Measurements from ENCODE around the gene SAMD4B.

Gene SAMD4B

DNA sequence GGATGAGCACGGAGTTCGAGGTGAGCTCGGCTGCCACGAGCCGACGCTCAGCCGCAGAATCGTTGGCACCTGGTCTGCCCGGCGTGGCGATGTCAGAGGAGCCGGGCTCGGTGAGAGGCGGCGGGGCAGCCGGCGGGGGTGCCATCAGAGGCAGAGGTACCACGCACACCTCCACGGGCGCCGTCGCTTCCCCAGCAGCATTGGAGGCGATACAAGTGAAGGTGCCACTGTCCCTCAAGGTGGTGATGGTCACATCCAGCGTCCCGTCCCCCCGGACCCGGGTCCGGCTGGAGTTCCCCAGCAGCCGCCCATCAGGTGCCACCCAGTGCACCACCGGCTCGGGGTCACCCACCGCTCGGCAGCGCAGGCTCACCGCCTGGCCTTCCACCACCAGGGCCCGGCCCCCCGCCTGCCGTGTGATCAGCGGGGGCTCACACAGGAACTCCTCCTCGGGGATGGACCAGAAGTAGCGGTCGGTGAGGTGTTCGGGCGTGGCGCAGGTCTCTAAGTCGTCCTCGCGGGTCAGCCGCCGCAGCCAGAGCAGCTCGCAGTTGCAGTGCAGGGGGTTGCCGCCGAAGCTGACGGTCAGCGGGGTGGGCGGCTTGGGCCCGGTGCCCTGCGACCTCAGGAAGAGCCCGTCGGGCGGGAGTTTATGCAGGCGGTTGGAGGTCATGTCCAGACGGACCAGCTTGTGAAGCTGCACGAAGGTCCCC is 28.0 kb upstream of the SAMD4B start:
- no peaks in the 10 kb centered on the region; the same call in 1 of the 2 replicates for H3K36me3 ChIP-seq (ENCODE audit: low read depth)
- no peak overlapping the region for H3K27ac ChIP-seq (ENCODE audit: poor library complexity, severe bottlenecking)
- H3K9me3 ChIP-seq (ENCODE audit: severe bottlenecking): no peaks in the 10 kb centered on the region
- TF ChIP-seq, protein P1, sequence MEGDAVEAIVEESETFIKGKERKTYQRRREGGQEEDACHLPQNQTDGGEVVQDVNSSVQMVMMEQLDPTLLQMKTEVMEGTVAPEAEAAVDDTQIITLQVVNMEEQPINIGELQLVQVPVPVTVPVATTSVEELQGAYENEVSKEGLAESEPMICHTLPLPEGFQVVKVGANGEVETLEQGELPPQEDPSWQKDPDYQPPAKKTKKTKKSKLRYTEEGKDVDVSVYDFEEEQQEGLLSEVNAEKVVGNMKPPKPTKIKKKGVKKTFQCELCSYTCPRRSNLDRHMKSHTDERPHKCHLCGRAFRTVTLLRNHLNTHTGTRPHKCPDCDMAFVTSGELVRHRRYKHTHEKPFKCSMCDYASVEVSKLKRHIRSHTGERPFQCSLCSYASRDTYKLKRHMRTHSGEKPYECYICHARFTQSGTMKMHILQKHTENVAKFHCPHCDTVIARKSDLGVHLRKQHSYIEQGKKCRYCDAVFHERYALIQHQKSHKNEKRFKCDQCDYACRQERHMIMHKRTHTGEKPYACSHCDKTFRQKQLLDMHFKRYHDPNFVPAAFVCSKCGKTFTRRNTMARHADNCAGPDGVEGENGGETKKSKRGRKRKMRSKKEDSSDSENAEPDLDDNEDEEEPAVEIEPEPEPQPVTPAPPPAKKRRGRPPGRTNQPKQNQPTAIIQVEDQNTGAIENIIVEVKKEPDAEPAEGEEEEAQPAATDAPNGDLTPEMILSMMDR (IDR thresholded peaks at IDR 0.05; ENCODE audit: poor library complexity, severe bottlenecking): no peak
- H3K4me3 ChIP-seq (ENCODE audit: severe bottlenecking): no peak overlapping the region
- no peaks in the 10 kb centered on the region for H3K4me1 ChIP-seq (ENCODE audit: insufficient read depth, poor library complexity, severe bottlenecking)
- ATAC-seq (ENCODE audit: low read depth) (no peak), DNase-seq (ENCODE audit: low spot score) (no peak)
- no peaks in the 10 kb centered on the region for H3K27me3 ChIP-seq (ENCODE audit: insufficient read depth, poor library complexity, severe bottlenecking)

DNA sequence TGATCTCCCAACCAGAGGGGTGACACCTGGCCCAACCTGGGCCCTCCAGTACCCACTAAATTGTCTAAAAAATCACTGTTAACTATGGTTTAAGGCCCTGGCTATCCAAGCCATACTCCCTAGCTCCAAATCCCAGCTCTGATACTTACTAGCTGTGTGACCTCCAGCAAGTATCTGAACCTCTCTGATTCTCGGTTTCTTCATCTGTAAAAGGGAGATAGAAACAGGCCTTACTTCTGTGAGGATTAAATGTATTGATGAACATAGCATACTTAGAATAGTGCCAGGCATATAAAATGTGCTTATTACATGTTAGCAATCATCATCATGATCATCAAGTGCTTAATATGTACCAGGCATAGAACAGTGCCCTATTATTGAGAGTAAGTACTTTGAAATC is 26.3 kb upstream of the SAMD4B start:
- no peaks in the 10 kb centered on the region for H3K4me1 ChIP-seq (ENCODE audit: insufficient read depth, poor library complexity, severe bottlenecking)
- TF ChIP-seq, protein P1 (IDR thresholded peaks at IDR 0.05; ENCODE audit: poor library complexity, severe bottlenecking): no peak
- no peaks in the 10 kb centered on the region; the same call in 1 of the 2 replicates for H3K36me3 ChIP-seq (ENCODE audit: low read depth)
- no peak for ATAC-seq (ENCODE audit: low read depth)
- H3K27me3 ChIP-seq (ENCODE audit: insufficient read depth, poor library complexity, severe bottlenecking): no peaks in the 10 kb centered on the region
- no peaks in the 10 kb centered on the region for H3K9me3 ChIP-seq (ENCODE audit: severe bottlenecking)
- H3K4me3 ChIP-seq (ENCODE audit: severe bottlenecking): no peak overlapping the region
- no peak overlapping the region for H3K27ac ChIP-seq (ENCODE audit: poor library complexity, severe bottlenecking)
- no peak for DNase-seq (ENCODE audit: low spot score)

DNA sequence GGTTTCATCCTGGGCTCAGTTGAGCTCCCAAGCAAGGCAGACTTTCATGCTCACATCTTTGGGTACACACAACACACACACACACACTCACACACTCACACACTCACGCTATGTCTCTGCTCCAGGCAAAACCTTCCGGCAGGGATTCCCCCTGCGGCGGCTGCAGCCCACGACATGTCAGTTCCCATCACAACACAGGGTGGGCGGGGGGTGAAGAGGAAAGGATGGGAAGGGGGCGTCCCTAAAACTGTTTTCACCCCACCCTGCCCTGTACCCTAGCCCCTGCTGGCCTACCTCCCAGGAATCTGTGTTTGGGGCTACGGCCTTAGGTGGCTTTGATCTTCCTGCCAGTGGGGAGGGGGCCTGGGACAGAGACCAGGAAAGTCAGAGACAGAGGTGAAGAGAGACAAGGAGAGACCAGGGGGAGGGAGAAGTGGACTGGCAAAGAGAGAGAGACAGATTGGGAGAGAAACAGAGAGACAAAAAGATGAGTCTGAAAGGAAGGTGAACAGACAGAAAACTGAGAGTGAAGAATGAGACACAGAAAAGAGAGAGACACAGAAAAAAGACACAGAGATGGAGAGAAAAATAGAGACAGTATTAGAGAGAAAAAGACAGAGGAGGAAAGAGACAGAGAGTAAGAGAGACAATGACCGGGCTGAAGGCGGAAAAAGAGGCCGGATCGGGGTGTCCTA is 25.4 kb upstream of the SAMD4B start:
- TF ChIP-seq, protein P1 (IDR thresholded peaks at IDR 0.05; ENCODE audit: poor library complexity, severe bottlenecking): no peak
- ATAC-seq (ENCODE audit: low read depth) (no peak), DNase-seq (ENCODE audit: low spot score) (no peak)
- H3K27me3 ChIP-seq (ENCODE audit: insufficient read depth, poor library complexity, severe bottlenecking): no peaks in the 10 kb centered on the region
- no peak overlapping the region for H3K27ac ChIP-seq (ENCODE audit: poor library complexity, severe bottlenecking)
- no peak overlapping the region for H3K4me3 ChIP-seq (ENCODE audit: severe bottlenecking)
- no peaks in the 10 kb centered on the region; the same call in 1 of the 2 replicates for H3K36me3 ChIP-seq (ENCODE audit: low read depth)
- H3K9me3 ChIP-seq (ENCODE audit: severe bottlenecking): no peaks in the 10 kb centered on the region
- H3K4me1 ChIP-seq (ENCODE audit: insufficient read depth, poor library complexity, severe bottlenecking): no peaks in the 10 kb centered on the region

DNA sequence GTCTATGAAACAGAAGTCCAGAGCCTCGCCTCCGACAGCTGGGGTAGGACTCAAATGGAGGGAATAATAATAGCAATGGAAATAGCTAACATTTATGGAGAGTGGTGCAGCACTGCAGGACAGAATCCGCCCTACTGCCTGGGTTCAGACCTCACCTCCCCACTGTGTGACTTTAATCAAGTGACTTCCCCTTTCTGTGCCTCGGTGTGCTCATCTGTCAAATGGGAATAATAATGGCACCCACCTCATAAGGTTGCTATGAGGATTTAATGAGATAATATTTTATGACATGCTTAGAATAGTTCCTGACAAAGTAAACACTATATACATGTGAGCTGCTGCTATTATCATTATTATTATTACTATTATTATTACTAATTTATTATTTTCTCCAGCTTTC is 24.7 kb upstream of the SAMD4B start:
- Histone ChIP-seq H3K27ac (ENCODE audit: poor library complexity, severe bottlenecking) (no peak overlapping the region), H3K27me3 (ENCODE audit: insufficient read depth, poor library complexity, severe bottlenecking) (no peaks in the 10 kb centered on the region), H3K4me3 (ENCODE audit: severe bottlenecking) (no peak overlapping the region), H3K9me3 (ENCODE audit: severe bottlenecking) (no peaks in the 10 kb centered on the region), H3K36me3 (ENCODE audit: low read depth) (no peaks in the 10 kb centered on the region; the same call in 1 of the 2 replicates), H3K4me1 (ENCODE audit: insufficient read depth, poor library complexity, severe bottlenecking) (no peaks in the 10 kb centered on the region)
- ATAC-seq (ENCODE audit: low read depth): no peak
- DNase-seq (ENCODE audit: low spot score): no peak
- TF ChIP-seq, protein P1 (IDR thresholded peaks at IDR 0.05; ENCODE audit: poor library complexity, severe bottlenecking): no peak

DNA sequence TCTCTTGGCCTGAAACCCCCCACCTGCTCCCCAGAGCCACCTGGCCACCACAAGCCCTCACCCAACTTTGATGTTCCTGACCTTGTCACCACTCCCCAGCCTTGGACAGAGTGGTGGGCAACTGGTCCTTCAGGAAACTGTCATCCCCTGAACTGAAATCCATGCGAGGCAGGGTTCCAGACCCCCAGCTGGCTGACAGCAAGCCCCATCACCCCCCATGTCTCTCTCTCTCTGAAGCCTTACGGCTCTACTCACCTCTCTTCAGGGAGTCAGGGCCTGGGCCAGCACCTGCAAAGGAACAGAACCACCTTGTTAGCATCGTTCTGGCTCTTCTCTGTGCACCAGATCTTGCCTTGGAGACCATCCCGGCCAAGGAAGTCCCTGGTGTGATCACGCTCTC is 24.1 kb upstream of the SAMD4B start:
- H3K36me3 ChIP-seq (ENCODE audit: low read depth): no peaks in the 10 kb centered on the region; the same call in 1 of the 2 replicates
- no peaks in the 10 kb centered on the region for H3K9me3 ChIP-seq (ENCODE audit: severe bottlenecking)
- H3K4me3 ChIP-seq (ENCODE audit: severe bottlenecking): no peak overlapping the region
- no peak for DNase-seq (ENCODE audit: low spot score)
- no peak overlapping the region for H3K27ac ChIP-seq (ENCODE audit: poor library complexity, severe bottlenecking)
- no peaks in the 10 kb centered on the region for H3K27me3 ChIP-seq (ENCODE audit: insufficient read depth, poor library complexity, severe bottlenecking)
- no peak for ATAC-seq (ENCODE audit: low read depth)
- TF ChIP-seq, protein P1 (IDR thresholded peaks at IDR 0.05; ENCODE audit: poor library complexity, severe bottlenecking): no peak
- H3K4me1 ChIP-seq (ENCODE audit: insufficient read depth, poor library complexity, severe bottlenecking): no peaks in the 10 kb centered on the region
